Kidney glomerular epithelial cell (primary cell): ENCODE data around the gene SLC44A1.

ENCODE experiments used
- DNase-seq: peaks from one replicate; lab custom pipeline; 2025; lab: John Stamatoyannopoulos, UW

Gene SLC44A1

DNA sequence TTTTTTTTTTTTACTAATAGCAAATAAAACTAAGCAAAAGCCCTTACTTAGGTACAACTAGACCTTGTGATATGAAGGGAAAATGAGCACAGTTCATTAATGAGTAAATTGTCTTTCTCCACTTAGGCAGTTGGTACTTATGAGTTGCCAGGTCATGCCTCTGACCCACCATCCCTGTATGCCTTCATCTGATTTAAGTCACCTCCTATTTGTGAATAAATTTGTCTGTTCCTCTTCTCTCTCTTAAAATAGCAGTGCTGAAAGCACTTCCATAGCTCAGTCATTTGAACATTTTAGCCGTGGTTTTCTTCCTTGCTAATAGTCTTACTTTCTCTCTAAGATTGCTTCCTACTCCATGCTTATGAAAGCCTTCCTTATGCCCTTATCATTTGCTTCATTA lies 61.4 kb downstream of the SLC44A1 start:
- no peak for DNase-seq

DNA sequence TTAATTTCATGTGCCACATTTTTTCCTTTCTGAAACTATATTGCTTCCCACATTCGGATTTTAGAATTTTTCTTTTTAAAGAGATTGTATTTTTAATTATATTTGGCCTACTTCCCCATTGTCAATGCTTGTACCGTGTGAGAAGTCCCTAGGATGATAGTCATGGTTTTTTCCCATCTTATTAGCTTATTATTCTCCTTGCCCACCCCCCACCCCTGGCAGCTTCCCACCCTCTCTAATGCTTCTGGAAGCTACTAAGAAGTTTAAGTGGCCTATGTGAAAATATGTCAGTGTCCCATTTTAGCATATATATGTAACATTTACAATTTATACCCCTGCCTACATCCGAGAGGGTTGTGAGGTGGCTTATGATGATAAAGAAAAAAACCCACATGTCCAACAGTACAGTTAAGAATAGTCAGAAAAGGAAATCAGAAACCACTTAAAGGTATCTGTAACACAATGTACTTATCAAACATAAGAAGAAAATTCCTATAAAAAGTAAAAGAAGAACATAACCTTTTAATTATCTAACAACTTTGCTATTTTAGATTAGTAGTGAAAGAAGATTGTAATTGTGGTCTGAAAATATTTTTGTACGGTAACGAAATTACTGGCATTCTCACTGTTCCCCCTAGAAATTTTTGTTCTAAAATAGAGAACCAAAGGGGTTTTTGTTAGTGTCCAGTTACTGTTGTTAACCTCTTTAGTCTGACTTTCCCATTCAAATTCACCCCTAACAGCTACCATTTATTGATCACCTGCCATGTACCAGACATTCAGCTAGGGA lies 62.1 kb downstream of the SLC44A1 start:
- DNase-seq: no peak

DNA sequence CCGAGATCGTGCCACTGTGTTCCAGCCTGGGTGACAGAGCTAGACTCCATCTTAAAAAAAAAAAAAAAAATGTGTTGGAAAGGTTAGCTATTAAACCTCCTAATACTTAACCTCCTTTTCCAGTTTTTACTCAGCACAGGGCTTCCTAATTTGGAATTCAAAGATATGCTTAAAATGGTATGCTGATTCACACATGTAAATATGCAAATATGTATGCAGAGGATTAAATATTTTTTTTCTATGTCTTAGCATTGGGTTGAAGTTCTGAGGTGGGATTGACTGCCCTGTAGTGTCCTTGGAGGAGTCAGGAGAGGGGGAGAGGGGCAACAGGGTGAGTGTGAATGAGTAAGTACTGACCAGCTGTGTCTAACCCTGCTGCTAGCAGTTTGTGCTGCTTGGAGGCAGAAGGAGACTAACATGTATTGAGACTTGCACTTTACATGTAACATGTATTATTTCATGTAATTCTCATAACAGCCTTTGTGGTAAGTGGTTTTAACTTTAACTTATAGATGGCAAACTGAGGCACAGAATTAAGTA lies 63.2 kb downstream of the SLC44A1 start:
- no peak for DNase-seq

DNA sequence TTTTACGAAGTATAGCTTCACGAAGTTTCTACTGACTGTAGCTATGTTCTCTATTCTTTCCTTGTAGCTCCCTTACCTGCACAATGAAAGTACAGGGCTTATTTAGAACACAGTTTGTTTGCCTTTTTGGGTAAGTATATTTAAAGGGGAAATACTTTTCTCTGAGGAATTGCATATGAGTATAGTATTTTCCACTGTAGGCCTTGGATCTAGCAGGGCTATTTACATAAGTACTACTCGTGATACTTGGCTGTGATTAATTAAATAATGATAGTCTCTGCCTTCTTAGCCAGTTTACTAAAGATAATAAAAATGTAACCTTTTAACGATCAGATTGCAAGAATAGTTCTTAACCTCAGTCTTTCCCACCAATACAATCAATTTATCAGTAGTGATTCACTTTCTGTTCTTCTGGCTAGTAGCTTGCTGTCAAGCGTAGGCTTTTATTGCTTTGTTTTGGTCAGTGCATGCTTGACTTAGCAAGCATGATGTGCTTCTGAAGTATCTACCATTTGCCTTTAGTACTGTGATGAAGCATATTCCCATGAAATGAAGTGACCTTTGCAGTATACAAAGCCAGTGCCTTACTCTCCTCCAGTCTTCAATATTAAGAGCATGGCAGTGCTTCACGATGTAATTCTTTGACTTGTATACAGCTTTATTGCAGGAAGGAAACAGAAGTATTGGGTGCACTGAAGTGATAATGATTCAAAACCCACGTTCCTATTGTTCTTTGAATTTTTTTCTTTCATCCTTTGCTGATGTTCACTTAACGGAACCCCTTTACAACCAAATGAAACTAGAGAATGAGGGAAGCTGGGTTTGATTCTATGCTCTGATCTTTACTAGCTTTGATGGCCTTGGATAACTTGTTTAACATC lies 64.2 kb downstream of the SLC44A1 start:
- DNase-seq: peak; percentile 13

DNA sequence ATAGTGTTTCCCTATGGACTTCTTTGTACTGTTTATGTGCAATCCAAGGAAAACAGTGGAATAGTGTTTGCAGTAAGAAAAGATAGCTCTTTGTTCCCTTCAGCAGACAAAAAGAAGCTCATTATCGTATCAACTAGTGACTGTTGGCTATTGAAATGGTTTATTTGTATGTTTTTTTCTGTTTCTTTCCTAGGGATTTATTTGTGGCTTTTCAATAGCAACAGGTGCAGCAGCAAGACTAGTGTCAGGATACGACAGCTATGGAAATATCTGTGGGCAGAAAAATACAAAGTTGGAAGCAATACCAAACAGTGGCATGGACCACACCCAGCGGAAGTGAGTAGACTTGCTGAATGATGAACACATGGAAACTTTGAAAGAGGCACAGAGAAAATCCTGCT lies 65.1 kb downstream of the SLC44A1 start:
- DNase-seq: no peak

DNA sequence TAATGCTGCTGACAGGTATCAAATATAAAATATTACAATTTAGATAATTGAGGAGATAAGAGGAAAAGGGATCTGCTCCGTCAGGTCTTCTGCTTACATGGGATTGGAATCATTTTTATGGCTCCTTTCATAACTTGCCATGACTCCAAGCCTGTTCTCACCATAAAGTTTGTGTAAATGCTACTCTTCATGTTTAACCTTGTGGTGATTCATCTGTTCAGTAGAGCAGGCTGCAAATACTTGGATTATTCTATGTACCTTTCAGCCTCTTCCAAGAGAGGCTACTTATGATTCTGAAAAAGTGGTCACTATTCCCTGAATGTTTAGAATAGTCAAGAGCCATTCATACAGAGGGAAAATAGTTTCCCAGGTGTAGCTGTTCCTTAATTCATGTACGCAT lies 66.9 kb downstream of the SLC44A1 start:
- DNase-seq: no peak

DNA sequence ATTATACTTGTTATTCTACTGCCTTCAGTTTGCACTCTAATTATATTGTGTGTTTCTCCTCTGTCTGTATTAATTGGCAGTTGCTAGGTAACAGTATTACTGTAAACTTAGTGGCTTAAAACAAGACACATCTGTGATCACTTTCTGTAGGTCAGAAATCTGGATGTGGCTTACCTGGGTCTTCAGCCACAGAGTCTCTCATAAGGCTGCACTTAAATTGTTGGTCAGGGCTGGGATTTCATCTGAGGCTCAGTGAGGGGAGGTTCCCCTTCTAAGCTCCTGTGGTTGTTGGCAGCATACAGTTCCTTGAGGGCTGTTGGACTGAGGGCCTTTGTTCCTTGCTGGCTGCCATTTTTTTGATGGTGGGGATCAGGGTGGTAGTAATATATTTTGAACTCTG lies 68.8 kb downstream of the SLC44A1 start:
- DNase-seq: no peak

DNA sequence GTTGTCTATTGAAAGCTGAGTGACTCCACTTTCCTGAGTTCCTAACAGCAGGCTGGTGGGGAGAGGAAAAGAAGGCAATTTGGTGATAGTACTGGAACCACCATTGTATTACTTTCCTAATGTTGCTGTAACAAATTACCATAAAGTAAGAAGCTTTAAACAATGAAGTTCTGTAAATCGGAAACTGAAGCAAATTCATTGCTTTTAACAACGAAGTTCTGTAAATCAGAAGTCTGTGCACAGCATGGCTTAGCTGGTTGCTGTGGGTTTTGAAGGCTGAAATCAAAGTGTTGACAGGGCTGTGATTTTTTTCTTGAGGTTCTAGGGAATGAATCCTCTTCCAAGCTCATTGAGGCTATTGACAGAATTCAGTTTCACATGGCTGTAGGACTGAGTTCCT lies 72.3 kb downstream of the SLC44A1 start:
- no peak for DNase-seq

DNA sequence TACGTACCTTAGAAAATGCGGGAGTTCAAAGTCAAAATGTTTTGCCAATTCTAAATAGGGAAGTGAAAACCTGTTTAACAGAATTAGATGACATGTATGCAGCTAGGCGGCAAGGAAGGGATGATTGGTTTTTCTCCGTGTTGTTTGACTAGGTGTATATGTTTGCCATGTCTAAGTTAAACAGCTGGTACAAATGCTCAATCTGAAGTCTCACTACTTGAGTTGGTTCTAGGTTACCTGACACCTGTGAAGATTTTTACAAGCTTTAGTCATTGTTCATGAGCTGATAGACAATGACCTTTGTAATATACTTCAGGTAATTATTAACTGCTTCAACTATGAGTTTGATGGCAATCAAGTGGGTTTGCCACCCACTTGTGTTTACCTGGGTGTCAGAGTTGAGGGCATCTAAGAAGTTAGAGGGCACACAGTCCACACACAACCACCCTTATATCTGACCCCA lies 74.3 kb downstream of the SLC44A1 start:
- no peak for DNase-seq

DNA sequence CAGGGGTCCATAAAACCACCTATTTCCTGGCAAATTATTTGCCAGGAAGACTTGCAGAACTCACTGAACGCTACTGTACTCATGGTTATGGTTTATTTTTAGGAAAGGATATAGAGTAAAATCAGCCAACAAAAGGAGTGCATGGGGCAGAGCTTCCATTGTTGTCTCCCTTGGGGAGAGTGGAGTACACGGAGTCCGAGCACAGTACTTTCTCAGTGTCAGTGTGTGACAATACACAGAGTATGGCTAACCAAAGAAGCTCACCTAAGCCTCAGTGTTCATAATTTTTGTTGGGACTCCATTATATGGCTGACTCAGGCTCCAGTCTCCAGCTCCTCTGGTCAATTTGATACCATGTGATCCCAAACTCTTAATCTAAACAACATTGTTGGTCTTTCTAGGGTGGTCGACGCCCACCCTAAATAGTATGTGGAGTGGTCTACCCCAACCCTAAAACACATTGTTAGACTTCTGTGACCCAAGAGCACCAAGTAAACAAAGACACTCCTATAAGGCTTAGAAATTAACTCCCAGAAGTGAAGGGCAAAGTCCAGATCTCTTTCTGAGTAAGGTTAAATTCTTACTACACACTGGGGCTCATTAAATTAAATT lies 74.9 kb downstream of the SLC44A1 start:
- no peak for DNase-seq

DNA sequence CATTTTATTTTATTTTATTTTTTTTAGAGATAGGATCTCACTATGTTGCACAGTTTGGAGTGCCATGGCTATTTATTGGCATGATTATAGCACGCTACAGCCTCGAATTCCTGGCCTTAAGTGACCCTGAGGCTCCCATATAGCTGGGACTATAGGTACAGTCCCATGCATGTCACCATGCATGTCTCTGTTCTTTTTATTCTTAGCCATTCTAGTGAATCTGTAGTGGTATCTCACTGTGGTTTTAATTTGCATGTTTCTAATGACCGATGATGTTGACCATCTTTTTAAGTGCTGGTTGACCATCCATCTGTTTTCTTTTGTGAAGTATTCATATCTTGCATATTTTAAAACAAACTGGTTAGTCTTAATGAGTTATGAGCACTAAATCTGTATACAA lies 76.1 kb downstream of the SLC44A1 start:
- no peak for DNase-seq

DNA sequence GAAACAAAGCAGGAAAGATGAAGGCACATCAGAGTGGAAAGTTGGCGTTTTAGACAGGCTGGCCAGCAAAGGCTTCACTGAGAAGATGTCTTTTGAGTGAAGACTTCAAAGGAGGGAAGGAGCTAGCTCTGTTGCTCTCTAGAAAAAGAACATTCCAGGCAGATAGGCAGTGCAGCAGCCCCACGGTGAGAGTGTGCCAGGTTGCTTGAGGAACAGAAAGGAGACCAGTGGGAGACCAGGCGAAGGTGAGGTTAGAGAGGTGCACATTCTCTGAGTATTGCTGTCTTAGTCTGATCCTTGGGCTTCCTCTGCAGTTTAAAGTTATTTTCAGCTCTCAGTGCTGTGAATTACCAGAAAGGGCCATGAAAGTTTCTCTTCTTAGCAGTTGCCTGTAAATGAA lies 83.8 kb downstream of the SLC44A1 start:
- DNase-seq: no peak

DNA sequence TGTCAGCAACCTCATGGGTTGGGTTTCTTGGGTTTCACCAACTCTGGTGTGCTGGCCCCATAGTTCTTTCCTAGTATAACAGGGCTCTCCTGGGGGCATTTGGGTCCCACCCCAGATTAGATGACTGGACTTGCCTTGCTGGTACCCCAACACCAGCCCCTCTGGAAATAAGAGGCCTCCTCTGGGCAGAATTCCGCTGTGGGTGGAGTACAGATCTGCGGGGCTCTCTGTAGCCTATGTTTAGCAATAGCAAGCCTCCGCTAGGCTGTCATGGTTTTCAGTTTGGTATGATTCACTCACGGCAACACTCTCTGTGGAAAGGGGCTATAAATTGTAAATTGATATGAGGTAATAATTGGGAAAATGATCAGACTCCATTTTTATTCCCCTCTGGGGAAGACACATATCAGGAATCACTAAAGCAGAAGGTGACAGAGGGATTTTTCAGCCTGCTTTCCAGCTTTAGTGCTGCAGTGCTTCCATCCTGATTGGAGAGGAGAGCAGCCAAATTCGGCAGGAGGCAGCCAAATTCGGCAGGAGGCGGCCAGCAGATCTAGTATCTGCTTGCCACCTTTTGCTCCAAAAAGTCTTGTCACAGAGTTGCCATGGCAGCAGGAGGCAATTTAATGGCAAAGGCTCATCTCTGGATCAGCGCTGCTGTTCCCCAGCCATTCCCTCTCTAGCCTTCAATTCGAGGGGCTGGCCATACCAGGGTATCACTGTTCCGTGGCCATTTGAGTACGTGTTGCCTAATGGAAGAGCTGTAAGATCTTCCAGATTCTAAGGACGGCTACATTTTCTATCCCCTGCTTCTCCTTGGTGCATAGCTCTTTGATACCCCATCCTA lies 84.6 kb downstream of the SLC44A1 start:
- DNase-seq: no peak

DNA sequence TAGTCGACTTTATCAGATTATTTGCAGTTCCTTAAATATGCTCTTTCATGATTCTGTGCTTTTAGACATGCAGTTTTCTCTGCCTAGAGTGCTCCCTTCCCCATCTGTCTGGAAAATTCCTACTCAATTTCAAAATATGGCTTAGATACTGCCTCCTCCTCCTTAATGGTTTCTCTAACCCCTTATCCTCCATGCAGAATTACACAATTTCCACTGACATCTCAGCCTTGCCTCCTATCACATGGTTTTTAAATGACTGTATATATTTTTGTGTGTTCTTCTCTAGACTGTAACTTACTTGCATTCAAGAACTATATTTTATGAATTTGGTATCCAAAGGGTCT lies 85.2 kb downstream of the SLC44A1 start:
- DNase-seq: no peak

DNA sequence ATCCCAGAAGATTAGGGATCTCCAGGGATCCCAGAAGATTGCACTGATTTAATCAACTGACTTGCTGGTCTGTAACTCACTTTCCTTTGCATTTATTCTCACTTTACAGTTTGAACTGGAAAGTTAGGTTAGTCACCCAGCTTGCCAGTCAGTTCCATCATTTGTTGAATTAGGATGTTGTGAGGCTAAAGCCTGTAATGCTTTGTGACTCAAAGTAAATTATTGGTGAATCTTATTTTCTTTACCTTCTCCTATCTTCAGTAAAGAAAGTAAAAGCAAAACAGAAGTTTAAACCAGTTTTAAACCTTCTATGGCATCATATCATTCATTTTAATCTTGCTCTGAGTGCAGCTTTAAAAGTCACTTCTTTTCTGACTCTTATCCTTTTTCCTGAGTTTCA lies 85.8 kb downstream of the SLC44A1 start:
- peak; percentile 2 for DNase-seq

DNA sequence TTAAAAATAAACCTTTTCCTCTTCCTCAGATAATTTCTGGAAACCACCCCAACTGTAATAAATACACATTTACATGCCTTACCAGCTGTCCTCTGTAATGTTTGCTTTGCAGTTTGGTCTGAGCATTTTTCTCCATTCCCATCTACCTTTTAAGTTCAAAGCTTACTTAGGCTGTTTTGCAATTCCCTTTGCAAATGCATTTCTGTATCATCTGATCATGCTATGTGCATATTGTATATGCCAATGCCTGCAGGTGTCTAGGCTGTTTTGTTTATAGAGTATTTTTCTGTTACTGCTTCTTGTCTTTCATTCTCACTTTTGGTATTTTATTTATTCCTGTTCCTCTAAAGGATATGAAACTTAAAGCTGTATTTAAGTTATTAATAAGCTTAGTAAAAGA lies 86.3 kb downstream of the SLC44A1 start:
- no peak for DNase-seq

DNA sequence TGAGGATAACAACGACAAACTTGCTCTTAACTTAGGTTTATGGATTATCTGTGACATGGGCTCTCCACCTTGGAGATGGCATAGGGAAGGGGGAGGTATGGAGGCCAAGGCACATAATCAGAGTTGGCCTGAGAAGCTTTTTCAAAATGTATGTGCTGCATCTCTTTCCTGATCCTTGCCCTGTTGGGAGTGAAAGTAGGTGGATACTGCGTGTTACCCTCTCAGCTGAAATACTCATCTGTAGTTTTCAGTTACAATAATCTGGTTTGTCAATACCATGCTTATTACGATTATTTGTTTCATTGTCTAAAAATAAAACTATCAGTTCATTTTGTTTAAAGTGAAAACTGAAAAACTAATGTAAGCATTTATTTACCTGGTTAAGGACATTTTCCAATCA lies 86.7 kb downstream of the SLC44A1 start:
- no peak for DNase-seq

DNA sequence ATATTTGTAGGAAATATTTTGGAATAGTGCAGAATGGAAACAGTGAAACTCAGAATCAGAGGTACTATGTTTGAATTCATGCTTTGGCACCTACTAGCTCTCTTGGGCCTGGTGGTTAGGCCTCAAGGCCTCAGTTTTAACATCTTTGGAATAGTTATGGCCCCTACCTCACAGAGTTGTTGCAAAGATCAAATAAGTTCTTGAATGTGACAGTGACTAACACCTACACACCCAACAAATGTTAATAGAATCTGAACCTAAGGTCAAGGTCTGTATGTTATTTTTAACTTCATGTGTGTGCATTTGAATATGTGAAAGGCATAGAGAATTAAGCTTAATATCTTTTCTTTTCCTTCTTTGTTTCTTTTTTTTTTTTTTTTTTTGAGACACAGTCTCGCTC lies 87.3 kb downstream of the SLC44A1 start:
- no peak for DNase-seq

DNA sequence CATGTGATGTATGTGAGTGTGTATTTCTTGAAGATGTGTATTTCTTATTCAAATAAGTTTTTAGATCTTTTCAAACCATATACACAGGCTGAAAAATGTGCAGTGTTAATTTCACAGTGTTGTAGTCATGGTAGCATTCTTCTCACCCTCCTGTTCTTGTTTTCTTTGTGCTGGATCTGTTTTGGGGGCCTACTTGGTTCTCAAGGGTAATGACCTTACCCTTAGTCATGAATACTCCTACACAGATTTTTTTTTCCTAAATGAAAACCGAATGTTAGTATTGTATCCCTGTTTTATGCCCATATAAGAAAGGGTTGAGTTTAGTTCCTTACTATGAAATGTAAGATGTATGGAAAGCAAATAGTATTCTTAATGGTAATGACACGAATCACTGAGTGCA lies 88.0 kb downstream of the SLC44A1 start:
- no peak for DNase-seq

DNA sequence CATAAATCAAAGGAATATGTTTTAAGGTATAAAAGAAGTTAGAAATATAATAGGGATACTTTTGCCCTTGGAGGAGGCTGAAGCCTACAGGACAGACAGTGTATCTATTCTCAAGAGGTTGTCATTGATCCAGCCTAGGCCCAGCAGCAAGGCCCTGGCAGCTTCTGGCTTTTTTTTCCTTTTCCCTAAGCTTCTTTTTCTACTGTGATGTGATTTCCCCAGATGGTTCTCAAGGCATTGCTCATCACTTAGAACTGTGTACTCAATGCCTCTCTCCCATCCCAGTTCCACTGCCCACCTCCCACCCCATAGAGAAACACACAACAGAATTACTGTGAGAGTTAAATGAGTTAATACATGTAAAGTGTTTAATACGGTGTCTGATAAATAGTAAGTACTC lies 88.6 kb downstream of the SLC44A1 start:
- no peak for DNase-seq

DNA sequence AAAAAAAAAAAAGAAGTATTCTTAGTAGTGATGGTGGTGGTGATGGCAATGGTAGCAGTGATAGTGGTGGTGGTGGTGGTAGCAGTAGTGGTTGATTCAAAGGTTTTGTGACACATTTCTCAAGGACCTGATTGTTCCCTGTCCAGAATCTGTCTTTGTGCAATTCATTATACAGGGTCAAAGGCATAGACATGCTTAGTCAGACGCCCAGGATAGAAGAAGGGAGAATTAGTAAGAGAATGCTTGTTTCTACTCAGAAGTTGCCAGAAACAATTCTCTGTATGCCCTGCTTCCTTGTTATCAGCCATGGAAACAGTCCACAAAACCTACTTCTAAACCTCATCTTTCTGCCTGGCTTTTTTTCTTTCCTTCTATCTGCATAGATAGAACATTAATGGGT lies 89.4 kb downstream of the SLC44A1 start:
- DNase-seq: no peak

DNA sequence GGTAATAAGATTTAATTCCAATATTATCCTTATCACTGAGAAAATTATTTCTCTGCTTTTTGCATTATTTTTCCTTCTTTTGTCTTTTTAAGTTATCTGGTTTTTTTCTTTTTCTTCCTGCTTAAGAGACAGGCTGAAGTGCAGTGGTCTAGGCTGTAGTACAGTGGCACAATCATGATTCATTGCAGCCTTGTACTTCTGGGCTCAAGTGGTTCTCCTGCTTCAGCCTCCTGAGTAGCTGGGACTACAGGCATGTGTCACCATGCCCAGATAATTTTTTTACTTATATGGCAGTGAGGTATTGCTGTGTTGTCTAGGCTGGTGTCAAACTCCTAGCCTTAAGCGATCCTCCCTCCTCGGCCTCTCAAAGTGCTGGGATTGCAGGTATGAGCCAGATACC lies 93.9 kb downstream of the SLC44A1 start:
- no peak for DNase-seq
